Fibroblast of gingiva (primary cell): ENCODE data around the gene ENPP1.

Source experiments
- DNase-seq: peaks from one replicate; pipeline ENCODE4 v3.0.0-alpha.2; 2011; ENCODE audit warnings: low read depth

Gene ENPP1

GRCh38 chr6:131787079-131787478 is 20.7 kb upstream of the ENPP1 start:
- no peak for DNase-seq

GRCh38 chr6:131787766-131788712 is 19.8 kb upstream of the ENPP1 start:
- DNase-seq, result peak; percentile 58

- DNase-seq, result no peak
These were observed 18.6 kb upstream of the ENPP1 start for GRCh38 chr6:131789219-131789618.

GRCh38 chr6:131791476-131791875 is 16.3 kb upstream of the ENPP1 start:
- DNase-seq, result no peak

GRCh38 chr6:131792091-131792496 is 15.7 kb upstream of the ENPP1 start:
- DNase-seq, result no peak

- no peak for DNase-seq
These were observed 12.5 kb upstream of the ENPP1 start for GRCh38 chr6:131795366-131795765.

- DNase-seq, result no peak
These were observed 5.5 kb upstream of the ENPP1 start for GRCh38 chr6:131802347-131802746.

- DNase-seq, result no peak
These were observed 4.6 kb upstream of the ENPP1 start for GRCh38 chr6:131803007-131803769.

GRCh38 chr6:131804131-131804530 is 3.7 kb upstream of the ENPP1 start:
- DNase-seq, result no peak

- DNase-seq, result no peak
These were observed 538 bp upstream of the ENPP1 start for GRCh38 chr6:131807321-131807643.

GRCh38 chr6:131808460-131809269 is 845 bp downstream of the ENPP1 start:
- no peak for DNase-seq

GRCh38 chr6:131811500-131811899 is 3.7 kb downstream of the ENPP1 start:
- no peak for DNase-seq

GRCh38 chr6:131813991-131814390 is 6.2 kb downstream of the ENPP1 start:
- no peak for DNase-seq

GRCh38 chr6:131816869-131817268 is 9.0 kb downstream of the ENPP1 start:
- DNase-seq, result no peak

GRCh38 chr6:131819572-131820124 is 11.8 kb downstream of the ENPP1 start:
- no peak for DNase-seq

- DNase-seq, result no peak
These were observed 13.4 kb downstream of the ENPP1 start for GRCh38 chr6:131821010-131821807.

GRCh38 chr6:131822119-131822518 is 14.3 kb downstream of the ENPP1 start:
- no peak for DNase-seq

GRCh38 chr6:131823276-131823902 is 15.6 kb downstream of the ENPP1 start:
- DNase-seq, result no peak

GRCh38 chr6:131825946-131826345 is 18.1 kb downstream of the ENPP1 start:
- peak; percentile 19 for DNase-seq

GRCh38 chr6:131828080-131828479 is 20.3 kb downstream of the ENPP1 start:
- peak; percentile 36 for DNase-seq

GRCh38 chr6:131828951-131829350 is 21.1 kb downstream of the ENPP1 start:
- peak; percentile 24 for DNase-seq
